Measurements from ENCODE around the gene TMPRSS9. TPM values are rescaled to one million over a fixed set of nuclear protein-coding genes. Genes with fewer than 3 reads are reported as not detected.

Gene TMPRSS9
- polyA plus RNA-seq, 1 donor (not counting 4 experiments of a cell fraction or from before 2014, with no cell fraction given), result not detected

- Histone ChIP-seq H3K27ac (ENCODE audit: control insufficient read depth, insufficient read depth, low read length) (peak overlapping the region; percentile 70), H3K4me1 (ENCODE audit: control insufficient read depth, extremely low read depth, insufficient read depth, low read length) (peaks cover 12% of the 10 kb centered on the region), H3K36me3 (ENCODE audit: control insufficient read depth in 2 of 2, extremely low read depth in 1 of 2, insufficient read depth in 2 of 2, low read length in 2 of 2) (no peaks in the 10 kb centered on the region), H3K79me2 (ENCODE audit: control insufficient read depth, insufficient read depth, low read length) (no peaks in the 10 kb centered on the region), H3K4me3 (ENCODE audit: control insufficient read depth in 2 of 3, extremely low read depth in 1 of 3, insufficient read depth in 2 of 3, low read depth in 1 of 3, low read length in 3 of 3) (peak overlapping the region in 2 of 3 experiments; percentile 13 to 59), H3K9me3 (ENCODE audit: control insufficient read depth, low read depth, low read length) (peaks cover 3% of the 10 kb centered on the region), H4K20me1 (ENCODE audit: control insufficient read depth, extremely low read depth, insufficient read depth, low read length) (no peaks in the 10 kb centered on the region), H3K9me1 (ENCODE audit: control insufficient read depth, extremely low read depth, insufficient read depth, low read length) (no peaks in the 10 kb centered on the region), H3K9ac (ENCODE audit: control insufficient read depth, extremely low read depth, insufficient read depth, low read length) (peak overlapping the region; percentile 60), H3K4me2 (ENCODE audit: control insufficient read depth, extremely low read depth, insufficient read depth, low read depth, low read length) (peak overlapping the region; percentile 70), H3K27me3 (ENCODE audit: control insufficient read depth, extremely low read depth, insufficient read depth, low read length) (no peaks in the 10 kb centered on the region), H2AFZ (ENCODE audit: control insufficient read depth, low read length) (peak overlapping the region; percentile 86)
- DNase-seq (ENCODE audit: low read depth, low spot score), result peak; percentile 75
- peak; percentile 85 for FAIRE-seq
- dilution Hi-C loops (cut with MboI; ENCODE audit: extremely low pct_ligation_motif_present, low sequenced_read_pairs), result no loop called here
- TF ChIP-seq EZH2 (IDR thresholded peaks at IDR 0.05; ENCODE audit: low read length), result no peak
- TF ChIP-seq CTCF (optimal IDR thresholded peaks at IDR 0.05 in 1 of 3, IDR thresholded peaks at IDR 0.05 in 1 of 3, conservative IDR thresholded peaks at IDR 0.05 in 1 of 3; ENCODE audit: extremely low read depth in 1 of 3, insufficient read depth in 2 of 3, low read length in 3 of 3), result peak in 2 of 3 experiments; percentile 3 to 24
These were observed 25.1 kb downstream of the TMPRSS9 start for GRCh38 chr19:2385053-2385721.

- no peak overlapping the region for H3K4me2 ChIP-seq (ENCODE audit: control insufficient read depth, extremely low read depth, insufficient read depth, low read depth, low read length)
- DNase-seq (ENCODE audit: low read depth, low spot score), result no peak
- H3K36me3 ChIP-seq (ENCODE audit: control insufficient read depth in 2 of 2, extremely low read depth in 1 of 2, insufficient read depth in 2 of 2, low read length in 2 of 2), result no peaks in the 10 kb centered on the region
- H3K9ac ChIP-seq (ENCODE audit: control insufficient read depth, extremely low read depth, insufficient read depth, low read length), result no peak overlapping the region
- H3K79me2 ChIP-seq (ENCODE audit: control insufficient read depth, insufficient read depth, low read length), result no peaks in the 10 kb centered on the region
- no peak for FAIRE-seq
- H3K4me1 ChIP-seq (ENCODE audit: control insufficient read depth, extremely low read depth, insufficient read depth, low read length), result peaks cover 12% of the 10 kb centered on the region
- H3K27ac ChIP-seq (ENCODE audit: control insufficient read depth, insufficient read depth, low read length), result no peak overlapping the region
- H3K4me3 ChIP-seq (ENCODE audit: control insufficient read depth in 2 of 3, extremely low read depth in 1 of 3, insufficient read depth in 2 of 3, low read depth in 1 of 3, low read length in 3 of 3), result no peak overlapping the region
- TF ChIP-seq CTCF (optimal IDR thresholded peaks at IDR 0.05 in 1 of 3, IDR thresholded peaks at IDR 0.05 in 1 of 3, conservative IDR thresholded peaks at IDR 0.05 in 1 of 3; ENCODE audit: extremely low read depth in 1 of 3, insufficient read depth in 2 of 3, low read length in 3 of 3) (no peak), EZH2 (IDR thresholded peaks at IDR 0.05; ENCODE audit: low read length) (no peak)
- no peaks in the 10 kb centered on the region for H3K27me3 ChIP-seq (ENCODE audit: control insufficient read depth, extremely low read depth, insufficient read depth, low read length)
- dilution Hi-C loops (cut with MboI; ENCODE audit: extremely low pct_ligation_motif_present, low sequenced_read_pairs), result no loop called here
- no peaks in the 10 kb centered on the region for H4K20me1 ChIP-seq (ENCODE audit: control insufficient read depth, extremely low read depth, insufficient read depth, low read length)
- no peaks in the 10 kb centered on the region for H3K9me1 ChIP-seq (ENCODE audit: control insufficient read depth, extremely low read depth, insufficient read depth, low read length)
- no peaks in the 10 kb centered on the region for H3K9me3 ChIP-seq (ENCODE audit: control insufficient read depth, low read depth, low read length)
- H2AFZ ChIP-seq (ENCODE audit: control insufficient read depth, low read length), result no peak overlapping the region
These were observed 27.6 kb downstream of the TMPRSS9 start for GRCh38 chr19:2387367-2388288.
